IPS-18a (cell line): ENCODE data around the gene ANKRD44.

Experiments used
- H3K27ac ChIP-seq: one replicate; pipeline ENCODE4 v1.5.1; 2013; ENCODE audit warnings: low read length
- H3K27me3 ChIP-seq: one replicate; pipeline ENCODE4 v1.6.1; 2013; ENCODE audit warnings: mild to moderate bottlenecking, low read length; ENCODE audit not compliant: control insufficient read depth, insufficient read depth
- H3K36me3 ChIP-seq: one replicate; pipeline ENCODE4 v1.6.1; 2013; ENCODE audit warnings: low read depth, low read length; ENCODE audit not compliant: control insufficient read depth
- H3K4me1 ChIP-seq: one replicate; pipeline ENCODE4 v1.6.1; 2013; ENCODE audit warnings: low read depth, low read length; ENCODE audit not compliant: control insufficient read depth
- H3K4me3 ChIP-seq: one replicate; pipeline ENCODE4 v1.5.1; 2013; ENCODE audit warnings: low read length
- H3K9ac ChIP-seq: one replicate; pipeline ENCODE4 v1.6.1; 2013; ENCODE audit warnings: mild to moderate bottlenecking, low read length, moderate library complexity
- H3K9me3 ChIP-seq: one replicate; pipeline ENCODE4 v1.6.1; 2013; ENCODE audit warnings: low read depth, low read length; ENCODE audit not compliant: control insufficient read depth

The ANKRD44 gene

GRCh38 chr2:197229509-197230443 lies 80.8 kb downstream of the ANKRD44 start:
- no peak overlapping the region for H3K27ac ChIP-seq

DNA sequence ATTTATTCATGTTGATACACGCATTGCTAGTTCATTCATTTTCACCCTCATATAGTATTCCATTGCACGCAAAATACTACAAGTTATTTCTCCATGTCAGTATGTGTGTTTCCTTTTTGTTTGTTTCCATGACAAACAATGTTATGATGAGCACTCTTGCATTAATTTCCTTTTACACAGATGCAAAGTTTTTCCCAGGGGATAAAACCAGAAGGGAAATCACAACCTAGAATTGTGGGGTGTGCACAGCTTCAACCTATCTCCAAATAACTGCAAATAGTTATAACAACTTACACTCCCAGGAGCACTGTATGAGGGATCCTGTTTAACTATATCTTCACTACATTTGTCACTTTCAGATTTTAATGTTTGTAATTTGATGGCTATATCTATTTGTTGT lies 87.1 kb downstream of the ANKRD44 start:
- no peaks in the 10 kb centered on the region for H3K36me3 ChIP-seq
- no peaks in the 10 kb centered on the region for H3K27me3 ChIP-seq
- H3K27ac ChIP-seq: no peak overlapping the region
- no peak overlapping the region for H3K4me3 ChIP-seq
- no peaks in the 10 kb centered on the region for H3K9me3 ChIP-seq
- H3K4me1 ChIP-seq: no peaks in the 10 kb centered on the region
- H3K9ac ChIP-seq: no peak overlapping the region

More at GRCh38 chr2:197229509-197230443, 80.8 kb downstream of the ANKRD44 start:
- Histone ChIP-seq H3K27me3 (no peaks in the 10 kb centered on the region), H3K9me3 (no peaks in the 10 kb centered on the region), H3K9ac (no peak overlapping the region), H3K4me3 (no peak overlapping the region), H3K4me1 (no peaks in the 10 kb centered on the region), H3K36me3 (no peaks in the 10 kb centered on the region)

DNA sequence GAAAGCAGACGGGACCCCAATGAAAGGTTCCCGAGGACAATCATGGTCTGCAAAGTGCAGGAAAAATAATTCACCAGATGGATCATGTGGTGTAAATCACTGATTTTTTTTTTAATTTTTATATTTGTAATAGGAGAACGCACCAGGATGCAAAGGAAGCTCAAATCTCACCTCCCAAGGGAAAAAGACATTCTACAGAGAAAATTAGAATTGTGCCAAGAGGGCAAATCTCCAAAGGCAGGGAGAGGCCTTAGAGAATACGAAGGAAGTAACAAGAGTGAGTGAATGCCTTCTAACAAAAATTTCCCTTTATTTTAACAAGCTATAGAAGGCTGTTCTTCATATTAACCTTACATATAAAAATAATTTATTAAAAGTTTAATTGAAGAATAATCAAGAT lies 90.9 kb downstream of the ANKRD44 start:
- Histone ChIP-seq H3K27me3 (no peaks in the 10 kb centered on the region), H3K4me1 (no peaks in the 10 kb centered on the region), H3K9me3 (no peaks in the 10 kb centered on the region), H3K27ac (no peak overlapping the region), H3K9ac (no peak overlapping the region), H3K36me3 (no peaks in the 10 kb centered on the region), H3K4me3 (no peak overlapping the region)

DNA sequence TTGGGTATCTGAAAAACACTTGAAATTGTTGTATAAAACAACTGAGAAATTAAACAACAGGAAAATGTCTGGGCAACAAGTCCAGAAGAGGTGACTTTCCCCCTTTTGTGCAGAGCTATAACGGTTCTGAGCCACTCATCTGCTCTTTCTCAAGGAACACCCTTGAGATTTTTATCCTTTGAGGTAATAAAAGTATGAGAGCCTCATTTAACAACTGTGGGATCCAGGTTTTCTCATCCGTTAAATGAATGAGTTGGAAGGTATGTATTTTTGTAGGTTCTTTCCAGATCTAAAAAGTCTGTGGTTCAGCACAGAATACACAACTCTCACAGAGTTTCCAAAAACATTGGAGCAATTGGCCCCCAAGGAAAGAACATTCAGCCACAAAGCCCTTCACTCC lies 93.0 kb downstream of the ANKRD44 start:
- H3K36me3 ChIP-seq: no peaks in the 10 kb centered on the region
- H3K9ac ChIP-seq: no peak overlapping the region
- H3K9me3 ChIP-seq: no peaks in the 10 kb centered on the region
- H3K27me3 ChIP-seq: no peaks in the 10 kb centered on the region
- no peak overlapping the region for H3K4me3 ChIP-seq
- no peaks in the 10 kb centered on the region for H3K4me1 ChIP-seq
- H3K27ac ChIP-seq: no peak overlapping the region

DNA sequence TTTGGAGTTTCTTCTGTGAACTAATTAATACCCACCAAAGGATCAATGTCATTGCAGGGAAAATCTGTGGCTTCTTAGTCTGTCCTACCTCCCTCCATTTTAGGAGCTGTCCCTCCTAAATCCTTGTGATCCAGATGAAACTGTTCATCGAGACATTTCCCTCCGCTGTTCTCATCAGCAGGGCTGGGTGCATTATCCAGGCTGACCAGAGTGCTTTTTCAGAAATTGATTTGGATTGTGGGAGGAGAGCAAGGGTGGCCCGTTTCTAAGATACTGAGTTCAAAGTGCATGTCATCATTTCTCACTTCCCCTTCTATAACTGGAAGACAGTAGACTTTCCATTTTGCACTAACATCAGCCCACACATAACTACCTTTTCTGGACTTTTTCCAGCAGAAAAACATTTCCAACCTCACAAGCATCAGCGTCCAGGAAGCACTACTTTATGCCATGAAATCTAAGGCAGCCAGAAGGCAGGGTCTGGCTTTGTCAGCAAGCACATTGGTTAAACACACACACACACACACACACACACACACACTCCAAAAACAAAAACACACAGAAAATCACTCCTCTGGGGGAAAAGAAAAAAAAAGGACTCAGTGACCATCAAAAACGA lies 94.1 kb downstream of the ANKRD44 start:
- H3K36me3 ChIP-seq: no peaks in the 10 kb centered on the region
- no peak overlapping the region for H3K9ac ChIP-seq
- H3K27me3 ChIP-seq: no peaks in the 10 kb centered on the region
- no peaks in the 10 kb centered on the region for H3K9me3 ChIP-seq
- H3K27ac ChIP-seq: no peak overlapping the region
- H3K4me1 ChIP-seq: no peaks in the 10 kb centered on the region
- H3K4me3 ChIP-seq: no peak overlapping the region

DNA sequence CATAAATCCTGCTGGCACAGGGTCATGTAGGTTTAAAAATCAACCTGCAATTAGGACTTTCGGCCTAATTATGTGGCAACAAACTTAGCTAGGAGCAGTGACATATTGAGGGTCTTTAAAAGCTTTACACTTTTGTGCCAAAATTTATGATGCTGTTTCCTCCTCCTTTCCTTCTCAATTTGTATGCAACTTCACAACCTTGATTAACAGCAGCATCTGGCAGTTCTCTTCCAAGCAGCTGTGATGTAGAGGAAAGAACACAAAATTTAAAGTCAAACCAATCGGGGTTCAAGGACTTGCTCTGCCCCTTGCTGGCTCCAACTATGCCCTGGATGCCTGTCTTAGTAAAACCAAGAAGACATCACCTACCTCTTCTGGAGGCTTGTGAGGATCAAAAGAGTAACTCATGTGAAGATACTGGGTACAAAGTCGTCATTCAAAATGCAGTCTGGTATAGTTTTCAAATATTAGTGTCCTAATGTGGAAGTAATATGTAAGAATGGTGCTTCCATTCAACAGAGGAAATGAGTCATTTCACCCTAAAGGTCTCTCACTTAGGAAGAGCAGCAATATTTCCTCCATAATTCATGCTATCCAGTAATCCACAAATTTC lies 94.7 kb downstream of the ANKRD44 start:
- H3K36me3 ChIP-seq: no peaks in the 10 kb centered on the region
- H3K4me3 ChIP-seq: no peak overlapping the region
- H3K27me3 ChIP-seq: no peaks in the 10 kb centered on the region
- H3K9ac ChIP-seq: no peak overlapping the region
- H3K27ac ChIP-seq: no peak overlapping the region
- H3K4me1 ChIP-seq: no peaks in the 10 kb centered on the region
- H3K9me3 ChIP-seq: no peaks in the 10 kb centered on the region

GRCh38 chr2:197212344-197213262 lies 98.0 kb downstream of the ANKRD44 start:
- Histone ChIP-seq H3K36me3 (no peaks in the 10 kb centered on the region), H3K4me3 (no peak overlapping the region), H3K27me3 (no peaks in the 10 kb centered on the region), H3K9ac (no peak overlapping the region), H3K4me1 (no peaks in the 10 kb centered on the region), H3K9me3 (no peaks in the 10 kb centered on the region), H3K27ac (no peak overlapping the region)

- H3K27ac ChIP-seq: no peak overlapping the region
- no peaks in the 10 kb centered on the region for H3K36me3 ChIP-seq
- no peak overlapping the region for H3K4me3 ChIP-seq
- H3K9ac ChIP-seq: no peak overlapping the region
- no peaks in the 10 kb centered on the region for H3K9me3 ChIP-seq
- no peaks in the 10 kb centered on the region for H3K4me1 ChIP-seq
- H3K27me3 ChIP-seq: no peaks in the 10 kb centered on the region
Observed at GRCh38 chr2:197211881-197212342, 98.7 kb downstream of the ANKRD44 start.

DNA sequence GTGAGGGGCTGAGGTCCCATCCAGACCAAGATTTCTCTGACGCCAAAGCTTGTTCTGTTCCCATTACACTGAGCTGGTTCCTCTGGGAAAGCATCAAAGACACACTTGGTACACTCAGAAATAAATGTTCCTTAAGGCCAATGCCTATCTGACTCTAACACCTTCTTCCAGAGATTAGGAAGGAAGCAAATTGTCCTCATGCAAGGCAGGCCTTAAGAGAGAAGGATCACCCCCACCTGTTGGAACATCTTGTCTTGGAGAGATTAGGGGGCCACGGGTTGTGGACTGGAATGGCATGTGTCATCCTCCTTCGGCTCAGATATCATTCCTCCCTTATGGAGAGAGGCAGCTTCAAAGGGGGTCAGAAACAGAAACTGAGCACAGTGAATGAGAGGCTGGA lies 100.2 kb downstream of the ANKRD44 start:
- no peaks in the 10 kb centered on the region for H3K36me3 ChIP-seq
- H3K4me3 ChIP-seq: no peak overlapping the region

DNA sequence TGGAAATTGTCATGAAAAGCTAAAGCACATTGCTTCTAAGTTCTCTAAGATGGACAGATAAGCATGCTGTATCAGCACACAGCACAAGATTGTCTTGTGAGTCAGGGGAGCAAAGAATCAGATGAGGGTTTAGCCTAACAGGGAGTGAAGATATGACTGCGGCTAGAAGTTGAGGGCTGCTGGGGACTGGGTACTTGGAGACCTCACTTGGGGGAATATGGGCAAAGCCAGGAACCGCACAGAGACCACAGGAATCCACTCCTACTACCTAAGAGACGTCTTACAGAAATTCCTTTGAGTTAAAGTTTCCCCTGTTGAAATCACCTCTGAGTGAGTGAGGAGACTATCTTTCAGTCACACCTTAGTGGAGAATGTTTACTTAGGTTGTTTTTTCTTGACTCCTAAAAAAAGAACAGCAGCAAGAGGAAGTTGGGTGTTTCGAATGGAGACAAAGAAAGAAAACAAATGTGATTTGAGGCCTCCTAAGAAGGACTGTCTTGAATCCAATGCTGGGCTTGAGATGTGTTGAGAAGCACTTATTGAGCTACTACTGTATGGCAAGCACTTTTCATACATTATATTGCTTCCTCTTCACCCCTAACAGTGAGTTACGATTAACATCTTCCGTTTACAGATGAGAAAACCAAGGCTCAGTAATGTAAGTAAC lies 100.7 kb downstream of the ANKRD44 start:
- Histone ChIP-seq H3K4me1 (no peaks in the 10 kb centered on the region), H3K36me3 (no peaks in the 10 kb centered on the region), H3K27ac (no peak overlapping the region), H3K9ac (no peak overlapping the region), H3K27me3 (no peaks in the 10 kb centered on the region), H3K4me3 (no peak overlapping the region), H3K9me3 (no peaks in the 10 kb centered on the region)

More for the DNA sequence above, 100.2 kb downstream of the ANKRD44 start:
- H3K9ac ChIP-seq: no peak overlapping the region
- no peaks in the 10 kb centered on the region for H3K27me3 ChIP-seq
- H3K4me1 ChIP-seq: no peaks in the 10 kb centered on the region
- H3K27ac ChIP-seq: no peak overlapping the region
- H3K9me3 ChIP-seq: no peaks in the 10 kb centered on the region
